ENCODE data around the gene HOMER3. TPM values are rescaled to one million over a fixed set of nuclear protein-coding genes. Genes with fewer than 3 reads are reported as not detected.

HOMER3 gene
- total and polyA plus RNA-seq, 2 of the 13 experiments (the other 11 are each of a cell fraction or from before 2014, with no cell fraction given) = 21.3 to 27.3 TPM

DNA sequence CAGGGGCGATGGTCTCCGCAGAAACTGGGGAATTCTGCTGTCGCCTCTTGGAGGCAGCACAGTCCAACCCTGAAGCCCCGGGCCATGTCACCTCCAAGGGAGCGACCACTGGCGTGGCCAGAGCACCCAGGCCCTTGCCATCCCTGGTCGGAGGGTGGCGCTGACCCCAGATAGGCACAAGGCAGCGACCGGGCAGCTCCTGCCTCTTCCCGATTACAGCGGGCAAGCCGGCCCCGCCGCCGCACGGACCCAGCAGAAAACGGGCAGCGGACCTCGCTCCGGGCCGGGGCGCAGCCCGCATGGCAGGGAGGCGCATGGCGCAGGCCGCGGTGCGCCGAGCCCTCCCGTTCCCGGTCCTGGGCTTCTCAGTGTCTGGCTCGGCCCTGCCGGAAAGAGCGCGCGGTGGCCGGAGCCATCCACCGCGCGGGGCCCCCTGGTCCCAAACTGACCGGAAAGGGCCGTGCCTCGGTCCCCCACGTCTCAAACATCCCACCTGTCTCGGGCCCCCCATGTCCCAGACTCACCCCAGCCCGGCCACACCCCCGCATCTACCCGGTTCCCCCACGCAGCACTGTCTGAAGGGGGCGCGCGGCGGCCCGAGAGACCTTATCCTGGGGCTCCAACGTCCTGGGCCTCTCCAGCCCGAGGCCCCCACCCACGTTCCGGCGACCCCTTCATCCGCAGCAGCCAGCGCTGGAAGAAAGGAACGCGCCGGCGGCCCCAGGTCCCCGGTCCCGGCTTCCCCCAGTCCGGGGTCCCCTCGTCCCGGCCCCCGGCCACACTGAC lies 45.8 kb downstream of the HOMER3 start (continued):
- TF ChIP-seq, protein P1, sequence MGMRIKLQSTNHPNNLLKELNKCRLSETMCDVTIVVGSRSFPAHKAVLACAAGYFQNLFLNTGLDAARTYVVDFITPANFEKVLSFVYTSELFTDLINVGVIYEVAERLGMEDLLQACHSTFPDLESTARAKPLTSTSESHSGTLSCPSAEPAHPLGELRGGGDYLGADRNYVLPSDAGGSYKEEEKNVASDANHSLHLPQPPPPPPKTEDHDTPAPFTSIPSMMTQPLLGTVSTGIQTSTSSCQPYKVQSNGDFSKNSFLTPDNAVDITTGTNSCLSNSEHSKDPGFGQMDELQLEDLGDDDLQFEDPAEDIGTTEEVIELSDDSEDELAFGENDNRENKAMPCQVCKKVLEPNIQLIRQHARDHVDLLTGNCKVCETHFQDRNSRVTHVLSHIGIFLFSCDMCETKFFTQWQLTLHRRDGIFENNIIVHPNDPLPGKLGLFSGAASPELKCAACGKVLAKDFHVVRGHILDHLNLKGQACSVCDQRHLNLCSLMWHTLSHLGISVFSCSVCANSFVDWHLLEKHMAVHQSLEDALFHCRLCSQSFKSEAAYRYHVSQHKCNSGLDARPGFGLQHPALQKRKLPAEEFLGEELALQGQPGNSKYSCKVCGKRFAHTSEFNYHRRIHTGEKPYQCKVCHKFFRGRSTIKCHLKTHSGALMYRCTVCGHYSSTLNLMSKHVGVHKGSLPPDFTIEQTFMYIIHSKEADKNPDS (CRISPR knock-in tag; IDR thresholded peaks at IDR 0.05) = no peak
- TF ChIP-seq, protein P2, sequence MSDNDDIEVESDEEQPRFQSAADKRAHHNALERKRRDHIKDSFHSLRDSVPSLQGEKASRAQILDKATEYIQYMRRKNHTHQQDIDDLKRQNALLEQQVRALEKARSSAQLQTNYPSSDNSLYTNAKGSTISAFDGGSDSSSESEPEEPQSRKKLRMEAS (IDR thresholded peaks at IDR 0.05) = peak; percentile 39; the same call in 1 of the 2 replicates
- TF ChIP-seq SP4 (CRISPR knock-in tag; IDR thresholded peaks at IDR 0.05) (peak; percentile 34; the same call in 1 of the 2 replicates), ZNF607 (CRISPR knock-in tag; IDR thresholded peaks at IDR 0.05; ENCODE audit: borderline replicate concordance) (peak; percentile 62; the same call in 1 of the 2 replicates), ARNTL (CRISPR knock-in tag; IDR thresholded peaks at IDR 0.05) (0 out of 2 replicates have a peak, but pooled peaks have one; percentile 35), HOXA3 (CRISPR knock-in tag; IDR thresholded peaks at IDR 0.05) (peak; percentile 53; the same call in 1 of the 2 replicates), ZSCAN21 (CRISPR knock-in tag; IDR thresholded peaks at IDR 0.05; ENCODE audit: borderline replicate concordance) (peak; percentile 62; the same call in 1 of the 2 replicates), ZNF274 (CRISPR knock-in tag; IDR thresholded peaks at IDR 0.05) (0 out of 2 replicates have a peak, but pooled peaks have one; percentile 8), TEAD3 (CRISPR knock-in tag; optimal IDR thresholded peaks at IDR 0.05; ENCODE audit: borderline replicate concordance) (peak; percentile 61), ZNF547 (CRISPR knock-in tag; IDR thresholded peaks at IDR 0.05) (peak; percentile 75), KLF16 (CRISPR knock-in tag; IDR thresholded peaks at IDR 0.05) (0 out of 4 replicates have a peak, but pooled peaks of 1 of the 2 experiments have one; percentile 50), SRSF1 (optimal IDR thresholded peaks at IDR 0.05; ENCODE audit: low read depth, low read length) (peak; percentile 21), ZNF777 (CRISPR knock-in tag; IDR thresholded peaks at IDR 0.05) (0 out of 2 replicates have a peak, but pooled peaks have one; percentile 21), ZNF614 (CRISPR knock-in tag; IDR thresholded peaks at IDR 0.05; ENCODE audit: borderline replicate concordance) (peak; percentile 65; the same call in 1 of the 2 replicates), ZNF446 (CRISPR knock-in tag; IDR thresholded peaks at IDR 0.05) (0 out of 2 replicates have a peak, but pooled peaks have one; percentile 53), ZNF605 (CRISPR knock-in tag; IDR thresholded peaks at IDR 0.05) (0 out of 2 replicates have a peak, but pooled peaks have one; percentile 59), ZNF501 (CRISPR knock-in tag; IDR thresholded peaks at IDR 0.05) (peak; percentile 73)
- TF ChIP-seq, protein P3, sequence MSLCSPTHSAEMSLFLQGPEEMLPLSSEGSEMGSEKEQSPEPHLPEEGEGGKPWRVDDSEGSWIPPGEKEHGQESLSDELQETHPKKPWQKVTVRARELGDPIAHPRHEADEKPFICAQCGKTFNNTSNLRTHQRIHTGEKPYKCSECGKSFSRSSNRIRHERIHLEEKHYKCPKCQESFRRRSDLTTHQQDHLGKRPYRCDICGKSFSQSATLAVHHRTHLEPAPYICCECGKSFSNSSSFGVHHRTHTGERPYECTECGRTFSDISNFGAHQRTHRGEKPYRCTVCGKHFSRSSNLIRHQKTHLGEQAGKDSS (CRISPR knock-in tag; IDR thresholded peaks at IDR 0.05; ENCODE audit: borderline replicate concordance, low read depth) = peak; percentile 73; the same call in 1 of the 2 replicates
- TF ChIP-seq, protein P4, sequence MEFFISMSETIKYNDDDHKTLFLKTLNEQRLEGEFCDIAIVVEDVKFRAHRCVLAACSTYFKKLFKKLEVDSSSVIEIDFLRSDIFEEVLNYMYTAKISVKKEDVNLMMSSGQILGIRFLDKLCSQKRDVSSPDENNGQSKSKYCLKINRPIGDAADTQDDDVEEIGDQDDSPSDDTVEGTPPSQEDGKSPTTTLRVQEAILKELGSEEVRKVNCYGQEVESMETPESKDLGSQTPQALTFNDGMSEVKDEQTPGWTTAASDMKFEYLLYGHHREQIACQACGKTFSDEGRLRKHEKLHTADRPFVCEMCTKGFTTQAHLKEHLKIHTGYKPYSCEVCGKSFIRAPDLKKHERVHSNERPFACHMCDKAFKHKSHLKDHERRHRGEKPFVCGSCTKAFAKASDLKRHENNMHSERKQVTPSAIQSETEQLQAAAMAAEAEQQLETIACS (CRISPR knock-in tag; IDR thresholded peaks at IDR 0.05) = peak; percentile 17; the same call in 1 of the 2 replicates
- TF ChIP-seq, protein P5, sequence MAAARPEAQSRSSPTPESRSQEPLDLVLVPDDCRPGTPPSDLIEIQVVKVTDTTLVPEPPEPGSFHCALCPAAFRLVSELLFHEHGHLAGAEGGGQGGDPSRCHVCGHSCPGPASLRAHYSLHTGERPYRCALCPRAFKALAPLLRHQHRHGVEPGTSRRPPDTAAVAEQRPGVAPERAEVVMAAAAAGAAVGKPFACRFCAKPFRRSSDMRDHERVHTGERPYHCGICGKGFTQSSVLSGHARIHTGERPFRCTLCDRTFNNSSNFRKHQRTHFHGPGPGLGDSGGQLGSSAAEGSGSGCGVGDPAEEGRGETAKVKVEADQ (CRISPR knock-in tag; IDR thresholded peaks at IDR 0.05; ENCODE audit: borderline replicate concordance) = peak; percentile 35; the same call in 1 of the 2 replicates
- TF ChIP-seq, protein P6, sequence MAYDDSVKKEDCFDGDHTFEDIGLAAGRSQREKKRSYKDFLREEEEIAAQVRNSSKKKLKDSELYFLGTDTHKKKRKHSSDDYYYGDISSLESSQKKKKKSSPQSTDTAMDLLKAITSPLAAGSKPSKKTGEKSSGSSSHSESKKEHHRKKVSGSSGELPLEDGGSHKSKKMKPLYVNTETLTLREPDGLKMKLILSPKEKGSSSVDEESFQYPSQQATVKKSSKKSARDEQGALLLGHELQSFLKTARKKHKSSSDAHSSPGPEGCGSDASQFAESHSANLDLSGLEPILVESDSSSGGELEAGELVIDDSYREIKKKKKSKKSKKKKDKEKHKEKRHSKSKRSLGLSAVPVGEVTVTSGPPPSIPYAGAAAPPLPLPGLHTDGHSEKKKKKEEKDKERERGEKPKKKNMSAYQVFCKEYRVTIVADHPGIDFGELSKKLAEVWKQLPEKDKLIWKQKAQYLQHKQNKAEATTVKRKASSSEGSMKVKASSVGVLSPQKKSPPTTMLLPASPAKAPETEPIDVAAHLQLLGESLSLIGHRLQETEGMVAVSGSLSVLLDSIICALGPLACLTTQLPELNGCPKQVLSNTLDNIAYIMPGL (CRISPR knock-in tag; IDR thresholded peaks at IDR 0.05; ENCODE audit: borderline replicate concordance in 1 of 2, low read depth in 1 of 2) = peak; percentile 93 to 95
